ENCODE results near the gene PLA2G6. TPM values are rescaled to one million over a fixed set of nuclear protein-coding genes. Genes with fewer than 3 reads are reported as not detected.

Gene PLA2G6
- total RNA-seq, 1 experiment from 2014 or later, result 18.7 TPM

- CTCF ChIA-PET, result no interaction called here
- Mint-ChIP-seq H3K4me1 (ENCODE audit: low read depth, unreplicated experiment) (no peaks in the 10 kb centered on the region), H3K4me3 (ENCODE audit: unreplicated experiment) (no peak overlapping the region), H3K27ac (ENCODE audit: unreplicated experiment) (no peak overlapping the region), H3K36me3 (ENCODE audit: insufficient read depth, unreplicated experiment) (peaks cover 11% of the 10 kb centered on the region), H3K27me3 (ENCODE audit: insufficient read depth, unreplicated experiment) (no peaks in the 10 kb centered on the region), H3K9me3 (ENCODE audit: unreplicated experiment) (no peaks in the 10 kb centered on the region)
- no peaks in the 10 kb centered on the region for H3K4me1 ChIP-seq
- intact Hi-C loops (cut with micrococcal nuclease; ENCODE audit: unreplicated experiment), result no loop called here
- POLR2A ChIA-PET, result no interaction called here
- no peaks in the 10 kb centered on the region; the same call in 1 of the 2 replicates for H3K36me3 ChIP-seq (ENCODE audit: control insufficient read depth, insufficient read depth, low read length)
- no peaks in the 10 kb centered on the region for H3K27me3 ChIP-seq (replicated peaks; ENCODE audit: control insufficient read depth, insufficient read depth, low read length)
- no peak for DNase-seq
- H3K4me3 ChIP-seq (ENCODE audit: low read depth, low read length), result no peak overlapping the region
- TF ChIP-seq CTCF (IDR thresholded peaks at IDR 0.05; ENCODE audit: insufficient read depth in 1 of 2, low read depth in 1 of 2, low read length in 1 of 2, severe bottlenecking in 1 of 2, unreplicated experiment in 1 of 2), result no peak
- H3K9me3 ChIP-seq, result no peaks in the 10 kb centered on the region
- no TSS peak for BruUV-seq (replicated peaks)
These were observed 41.7 kb downstream of the PLA2G6 start for GRCh38 chr22:38139901-38140300.

- H3K4me3 ChIP-seq (ENCODE audit: low read depth, low read length), result no peak overlapping the region
- H3K27me3 Mint-ChIP-seq (ENCODE audit: insufficient read depth, unreplicated experiment), result no peaks in the 10 kb centered on the region
- H3K27ac Mint-ChIP-seq (ENCODE audit: unreplicated experiment), result no peak overlapping the region
- no TSS peak for BruUV-seq (replicated peaks)
- intact Hi-C loops (cut with micrococcal nuclease; ENCODE audit: unreplicated experiment), result no loop called here
- peaks cover 11% of the 10 kb centered on the region for H3K36me3 Mint-ChIP-seq (ENCODE audit: insufficient read depth, unreplicated experiment)
- H3K9me3 ChIP-seq, result no peaks in the 10 kb centered on the region
- H3K9me3 Mint-ChIP-seq (ENCODE audit: unreplicated experiment), result no peaks in the 10 kb centered on the region
- CTCF ChIA-PET, result no interaction called here
- no peak for TF ChIP-seq CTCF (IDR thresholded peaks at IDR 0.05; ENCODE audit: insufficient read depth in 1 of 2, low read depth in 1 of 2, low read length in 1 of 2, severe bottlenecking in 1 of 2, unreplicated experiment in 1 of 2)
- no peaks in the 10 kb centered on the region for H3K4me1 Mint-ChIP-seq (ENCODE audit: low read depth, unreplicated experiment)
- no peak overlapping the region for H3K4me3 Mint-ChIP-seq (ENCODE audit: unreplicated experiment)
- H3K4me1 ChIP-seq, result no peaks in the 10 kb centered on the region
- no peak for DNase-seq
- no peaks in the 10 kb centered on the region for H3K27me3 ChIP-seq (replicated peaks; ENCODE audit: control insufficient read depth, insufficient read depth, low read length)
- H3K36me3 ChIP-seq (ENCODE audit: control insufficient read depth, insufficient read depth, low read length), result no peaks in the 10 kb centered on the region; the same call in 1 of the 2 replicates
- POLR2A ChIA-PET, result no interaction called here
These were observed 42.7 kb downstream of the PLA2G6 start for GRCh38 chr22:38138961-38139360.

- POLR2A ChIA-PET, result no interaction called here
- H3K4me3 ChIP-seq (ENCODE audit: low read depth, low read length), result no peak overlapping the region
- no peak for TF ChIP-seq CTCF (IDR thresholded peaks at IDR 0.05; ENCODE audit: insufficient read depth in 1 of 2, low read depth in 1 of 2, low read length in 1 of 2, severe bottlenecking in 1 of 2, unreplicated experiment in 1 of 2)
- Mint-ChIP-seq H3K9me3 (ENCODE audit: unreplicated experiment) (no peaks in the 10 kb centered on the region), H3K27me3 (ENCODE audit: insufficient read depth, unreplicated experiment) (no peaks in the 10 kb centered on the region), H3K4me1 (ENCODE audit: low read depth, unreplicated experiment) (no peaks in the 10 kb centered on the region), H3K4me3 (ENCODE audit: unreplicated experiment) (no peak overlapping the region), H3K27ac (ENCODE audit: unreplicated experiment) (no peak overlapping the region), H3K36me3 (ENCODE audit: insufficient read depth, unreplicated experiment) (peaks cover 11% of the 10 kb centered on the region)
- H3K27me3 ChIP-seq (replicated peaks; ENCODE audit: control insufficient read depth, insufficient read depth, low read length), result no peaks in the 10 kb centered on the region
- no TSS peak for BruUV-seq (replicated peaks)
- intact Hi-C loops (cut with micrococcal nuclease; ENCODE audit: unreplicated experiment), result no loop called here
- CTCF ChIA-PET, result interaction anchor here (1.2 kb wide), 1 partner anchor 86 kb away, joined by 4 read pairs; no protein-coding TSS in a partner anchor
- DNase-seq, result no peak
- no peaks in the 10 kb centered on the region for H3K9me3 ChIP-seq
- H3K4me1 ChIP-seq, result no peaks in the 10 kb centered on the region
- H3K36me3 ChIP-seq (ENCODE audit: control insufficient read depth, insufficient read depth, low read length), result no peaks in the 10 kb centered on the region; the same call in 1 of the 2 replicates
These were observed 43.5 kb downstream of the PLA2G6 start for GRCh38 chr22:38137876-38138687.

Measured in Caco-2 (cell line).